T47D (cell line): ENCODE data around the gene MAP3K20.
A peak's percentile ranks its signal among the peaks of the same experiment; 100 is the strongest.

ENCODE experiments used
- DNase-seq, 2 experiments: peaks; one replicate each; pipeline versions ENCODE4 v3.0.0 to v3.0.0-alpha.2; 2011 to 2012; ENCODE audit warnings: low read depth in 1 of 2, low spot score in 1 of 2
- JUND ChIP-seq: IDR thresholded peaks from 2 replicates; pipeline ENCODE4 v1.6.1; 2012; ENCODE audit warnings: low read depth
- in situ Hi-C: cut with HindIII; loops from 2 replicates; pipeline ENCODE4 v1.10.0; 2016; ENCODE audit warnings: low sequenced_read_pairs, low pct_unique_long_range_greater_than_20kb

Gene MAP3K20

DNA sequence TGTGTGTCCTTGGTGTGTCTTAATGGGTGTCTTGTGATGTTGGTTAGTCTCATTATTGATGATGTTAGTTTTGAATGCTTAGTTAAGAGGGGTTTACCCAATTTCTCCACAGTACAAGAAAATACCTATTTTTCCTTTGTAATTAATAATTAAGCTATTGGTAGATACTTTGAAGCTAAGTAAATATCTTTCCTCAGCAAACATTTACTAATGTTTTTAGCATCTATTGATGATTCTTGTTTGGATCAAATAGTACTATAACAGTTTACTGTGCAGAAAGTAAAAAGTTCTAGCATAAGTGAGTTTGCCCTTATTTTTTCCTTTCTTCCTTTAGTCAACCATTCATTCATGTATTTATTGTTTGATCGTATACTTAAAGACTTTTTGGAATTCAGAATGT is 19.1 kb downstream of the MAP3K20 start:
- TF ChIP-seq JUND = no peak
- in situ Hi-C loops = no loop called here
- DNase-seq = no peak

DNA sequence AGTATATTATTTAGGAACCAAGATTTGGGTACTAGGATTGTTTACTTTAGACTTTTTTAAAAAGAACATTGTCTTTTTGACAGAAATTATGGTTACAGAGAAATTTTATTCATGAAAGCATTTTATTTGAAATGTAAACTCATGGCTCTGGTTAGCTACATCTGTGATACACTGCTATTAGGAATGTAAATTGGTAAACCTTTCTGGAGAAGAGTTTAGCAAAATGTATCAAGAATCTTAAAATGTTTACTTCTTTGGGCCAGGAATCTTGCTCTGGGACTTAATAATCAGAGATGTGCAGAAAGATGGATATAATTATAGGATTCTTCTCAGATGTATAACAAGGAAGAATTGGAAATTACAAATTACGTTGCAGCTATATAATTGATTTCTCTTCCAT is 19.7 kb downstream of the MAP3K20 start:
- no peak for DNase-seq
- TF ChIP-seq JUND = no peak
- in situ Hi-C loops = no loop called here

DNA sequence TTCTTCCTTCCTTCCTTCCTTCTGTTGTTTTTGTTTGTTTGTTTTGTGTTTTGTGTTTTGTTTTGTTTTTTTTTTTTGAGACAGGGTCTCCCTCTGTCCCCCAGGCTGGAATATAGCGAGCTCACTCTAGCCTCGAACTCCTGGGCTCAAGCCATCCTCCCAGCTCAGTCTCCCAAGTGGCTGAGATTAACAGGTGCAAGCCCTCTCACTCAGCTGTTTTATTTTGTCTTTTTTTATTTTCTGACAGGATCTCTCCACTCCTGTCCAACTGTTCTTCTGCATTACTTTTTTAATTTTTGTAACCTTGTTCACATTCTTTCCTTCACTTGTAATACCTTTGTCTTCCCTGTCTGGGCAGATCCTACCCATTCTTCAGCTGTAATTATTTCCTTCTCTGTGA is 23.6 kb downstream of the MAP3K20 start:
- DNase-seq = no peak
- in situ Hi-C loops = no loop called here
- TF ChIP-seq JUND = no peak

DNA sequence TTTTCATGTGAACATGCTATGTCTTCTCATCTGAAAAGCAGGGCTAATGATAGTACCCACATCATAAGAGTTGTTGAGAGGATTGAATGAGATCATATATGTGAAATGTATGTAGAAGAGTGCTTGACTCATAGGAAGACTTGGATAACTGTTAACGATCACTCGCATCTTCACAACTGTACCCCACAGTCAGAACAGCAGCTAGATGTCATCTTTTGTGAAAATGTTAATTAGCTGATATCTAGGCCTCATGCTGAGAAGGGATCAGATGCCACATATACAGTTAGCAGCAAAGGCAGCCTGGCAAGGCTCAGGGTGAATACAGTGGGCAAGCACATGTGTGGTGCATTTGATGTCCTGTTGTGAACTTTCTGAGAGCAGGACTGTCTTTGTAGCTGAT is 24.2 kb downstream of the MAP3K20 start:
- TF ChIP-seq JUND = no peak
- in situ Hi-C loops = no loop called here
- DNase-seq = no peak

DNA sequence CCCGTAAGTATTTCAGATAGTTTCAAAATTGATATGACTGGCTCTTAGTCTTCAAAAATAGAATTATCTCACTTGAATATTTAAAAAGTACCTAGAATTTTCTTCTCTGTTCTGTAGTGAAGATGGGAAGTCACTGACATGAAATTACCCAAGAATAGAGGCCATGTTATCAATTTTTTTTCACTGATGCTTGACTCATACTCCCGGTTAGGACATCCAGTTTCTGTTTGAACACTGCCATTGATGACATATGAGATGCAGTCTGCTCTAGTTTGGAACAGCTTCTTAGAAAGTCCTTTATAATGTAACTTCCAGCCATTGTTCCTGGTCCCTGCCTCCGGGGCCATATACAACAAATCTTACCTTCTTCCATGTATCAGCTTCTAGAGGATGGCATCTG is 26.0 kb downstream of the MAP3K20 start:
- no peak for DNase-seq
- in situ Hi-C loops = no loop called here
- no peak for TF ChIP-seq JUND

DNA sequence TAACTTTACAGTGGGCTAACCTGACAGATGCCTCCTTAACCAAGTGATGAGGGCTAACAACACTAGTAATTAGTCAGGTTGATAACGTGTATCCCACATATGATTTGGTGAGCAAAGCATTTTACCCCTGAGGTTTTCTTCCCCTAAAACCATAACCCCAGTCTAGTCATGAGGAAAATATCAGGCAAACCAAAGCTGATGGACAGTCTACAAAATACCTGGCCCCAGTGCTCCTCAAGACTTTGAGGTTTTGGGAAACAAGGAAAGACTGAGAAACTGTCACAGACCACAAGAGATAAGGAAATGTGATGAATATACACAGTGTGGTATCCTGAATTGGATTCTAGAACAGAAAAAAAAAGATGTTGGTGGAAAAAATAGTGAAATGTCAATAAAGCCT is 28.5 kb downstream of the MAP3K20 start:
- in situ Hi-C loops = no loop called here
- no peak for DNase-seq
- TF ChIP-seq JUND = no peak

DNA sequence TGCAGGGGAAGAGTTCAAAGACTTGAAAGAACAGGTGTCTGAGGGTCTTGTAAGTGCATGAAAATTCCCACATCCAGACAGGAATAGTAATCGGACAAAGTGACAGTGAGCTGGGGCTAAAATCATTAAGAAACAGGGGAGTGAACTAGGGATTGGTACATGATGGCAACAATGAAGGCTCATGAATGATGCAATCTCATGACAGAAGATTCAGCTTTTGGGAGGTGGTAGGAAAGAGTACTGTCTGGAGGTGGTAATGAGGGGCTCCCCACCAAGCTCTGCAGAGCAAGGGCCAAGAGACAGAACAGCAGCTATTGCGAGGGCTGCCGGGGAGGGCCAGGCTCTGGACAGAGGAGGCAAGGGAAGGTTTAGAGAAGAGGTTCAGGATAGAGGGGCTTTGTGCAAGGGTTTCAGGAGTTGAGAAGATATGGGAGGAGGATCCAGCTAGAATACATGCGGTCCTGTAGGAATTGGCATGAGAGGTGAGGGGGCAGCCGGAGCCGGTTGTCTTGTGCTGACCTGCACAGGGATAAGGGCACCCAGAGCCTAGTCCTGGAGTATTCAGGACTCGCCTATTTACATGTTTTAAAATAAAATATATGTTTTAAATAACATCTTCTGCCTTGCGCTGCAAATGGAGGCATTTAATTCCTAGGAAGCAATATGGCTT is 31.4 kb downstream of the MAP3K20 start:
- TF ChIP-seq JUND = no peak
- in situ Hi-C loops = no loop called here
- no peak for DNase-seq

DNA sequence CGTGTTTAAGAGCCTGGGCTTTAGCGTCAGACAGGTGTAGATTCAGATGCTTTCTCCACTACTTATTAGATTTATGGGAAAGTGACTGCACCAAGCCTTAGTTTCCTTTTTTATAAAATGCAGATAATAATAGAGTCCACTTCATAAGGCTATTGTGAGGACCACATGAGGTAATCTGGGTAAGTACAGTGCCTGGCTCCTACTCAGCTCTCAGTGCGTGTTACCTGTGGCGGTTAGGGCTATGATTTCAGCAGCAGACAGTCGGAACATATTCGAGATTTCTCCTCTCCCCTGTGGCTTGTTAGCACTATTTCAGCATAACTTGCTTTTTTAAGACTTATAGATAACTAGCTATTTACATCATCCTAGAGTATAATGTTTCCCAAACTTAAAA is 32.0 kb downstream of the MAP3K20 start:
- DNase-seq = no peak
- in situ Hi-C loops = no loop called here
- TF ChIP-seq JUND = no peak

DNA sequence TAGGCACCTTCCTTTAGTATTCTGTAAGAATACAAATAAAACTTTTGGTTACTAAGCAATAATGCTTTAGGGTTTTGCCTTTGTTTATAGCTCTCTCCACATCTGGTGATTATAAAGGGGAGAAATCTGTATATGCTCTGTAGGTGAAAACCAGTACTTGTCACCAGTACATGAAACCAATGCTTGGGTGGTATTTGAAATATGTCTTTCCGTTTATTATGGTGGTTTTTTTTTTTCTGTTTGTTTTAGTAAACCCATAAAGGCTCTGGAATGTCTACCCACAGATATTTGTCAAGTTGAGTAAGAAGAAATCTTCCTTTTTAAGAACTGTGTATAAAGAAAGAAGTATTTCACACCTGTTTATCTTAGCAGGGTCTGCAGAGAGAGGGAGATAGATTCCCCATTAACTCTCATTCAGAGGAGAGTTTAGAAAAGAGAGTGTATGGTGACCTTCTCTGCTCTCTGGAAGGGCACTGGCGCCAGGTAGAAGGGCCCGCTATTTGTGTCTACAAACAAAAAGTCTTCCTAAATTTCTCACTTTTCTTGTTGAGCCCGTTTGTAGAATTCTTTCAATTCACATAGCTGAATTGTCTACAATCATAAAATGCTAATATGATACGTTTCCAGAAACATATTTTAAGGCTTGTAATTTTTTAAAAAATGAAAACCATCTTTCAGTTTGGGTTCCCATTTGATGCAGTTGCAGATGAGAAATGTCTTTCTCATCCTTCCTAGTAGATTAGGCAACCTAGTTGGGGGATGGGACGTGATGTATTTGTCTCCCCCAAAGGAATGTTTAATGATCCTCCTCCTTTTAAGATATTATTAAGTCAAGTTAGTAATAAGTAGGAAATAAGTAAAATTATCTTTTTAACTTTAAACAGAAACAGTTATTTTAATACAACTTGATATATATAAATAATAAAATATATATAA is 33.9 kb downstream of the MAP3K20 start:
- no peak for TF ChIP-seq JUND
- peak in 1 of 2 experiments; percentile 67 for DNase-seq
- in situ Hi-C loops = no loop called here

DNA sequence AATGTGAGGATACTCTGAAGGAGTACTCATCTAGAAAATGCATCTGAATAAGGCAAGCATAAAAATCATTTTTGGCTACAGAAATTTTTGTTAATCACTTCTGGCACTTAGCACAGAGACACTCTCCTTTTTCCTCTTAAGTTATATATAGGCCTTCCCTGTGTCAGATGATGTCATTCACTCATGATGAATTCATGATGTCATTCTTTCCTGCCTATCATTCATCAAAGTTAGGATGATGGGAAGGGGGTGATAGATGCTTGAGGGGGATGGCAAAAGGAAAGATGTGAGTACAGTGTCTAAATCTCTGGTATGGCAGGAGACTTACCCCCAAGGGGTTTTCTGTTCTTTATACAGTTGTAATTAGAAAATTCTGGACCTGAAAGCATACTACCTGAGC is 42.0 kb downstream of the MAP3K20 start:
- no peak for DNase-seq
- in situ Hi-C loops = no loop called here
- TF ChIP-seq JUND = no peak

DNA sequence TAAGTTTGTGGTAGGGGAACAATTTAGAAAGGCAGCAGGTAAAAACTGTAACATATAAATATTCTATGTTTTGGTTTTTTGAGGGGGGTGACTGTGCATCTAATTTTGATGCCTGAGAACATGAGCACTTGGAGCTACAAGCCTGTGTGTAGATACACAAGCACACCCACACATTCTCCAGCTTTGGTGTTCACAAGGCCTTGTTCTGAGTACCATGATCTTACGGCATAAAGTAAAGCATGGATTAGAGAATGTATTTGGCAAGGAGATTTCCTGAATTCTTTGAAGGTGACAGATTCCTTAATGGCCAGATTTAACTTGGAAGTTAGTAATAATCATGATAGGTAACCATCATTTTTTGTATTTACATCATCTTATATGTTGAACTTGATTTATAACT is 42.7 kb downstream of the MAP3K20 start:
- no peak for TF ChIP-seq JUND
- in situ Hi-C loops = no loop called here
- DNase-seq = no peak

DNA sequence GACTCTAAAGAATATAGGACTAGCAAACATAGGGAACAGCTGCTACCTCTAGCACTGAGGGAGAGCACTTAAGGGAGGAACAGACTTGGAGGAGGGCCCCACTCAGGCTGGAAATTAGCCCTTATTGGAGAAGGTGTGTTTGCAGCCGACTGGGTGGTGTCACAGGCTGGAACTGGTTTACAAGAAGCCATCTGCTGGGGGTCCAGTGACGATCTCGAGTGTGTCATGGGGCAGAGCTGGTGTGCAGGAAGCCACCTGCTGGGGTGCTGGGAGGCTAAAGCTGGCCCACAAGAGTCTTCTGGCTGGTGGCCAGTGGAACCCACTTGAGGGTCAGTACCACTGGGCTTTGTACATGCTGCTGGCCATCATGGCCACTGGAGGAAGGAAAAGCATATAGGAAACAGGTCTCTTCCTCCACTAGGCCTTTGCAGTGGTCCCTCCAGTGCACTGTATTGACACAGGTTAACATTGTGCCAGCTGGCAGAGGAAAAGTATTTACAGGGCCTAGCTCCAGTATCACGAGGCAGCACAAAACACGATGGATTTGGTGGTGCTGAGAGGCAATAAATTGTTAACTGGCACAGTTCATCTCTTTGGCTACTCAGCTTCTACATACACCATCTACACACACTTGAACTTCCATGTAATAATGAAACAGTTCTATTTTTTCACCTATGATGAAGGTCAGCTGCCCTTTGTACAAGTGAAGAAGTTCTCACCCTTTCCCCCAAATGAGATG is 43.6 kb downstream of the MAP3K20 start:
- no peak for TF ChIP-seq JUND
- DNase-seq = peak in 1 of 2 experiments; percentile 20
- in situ Hi-C loops = no loop called here

DNA sequence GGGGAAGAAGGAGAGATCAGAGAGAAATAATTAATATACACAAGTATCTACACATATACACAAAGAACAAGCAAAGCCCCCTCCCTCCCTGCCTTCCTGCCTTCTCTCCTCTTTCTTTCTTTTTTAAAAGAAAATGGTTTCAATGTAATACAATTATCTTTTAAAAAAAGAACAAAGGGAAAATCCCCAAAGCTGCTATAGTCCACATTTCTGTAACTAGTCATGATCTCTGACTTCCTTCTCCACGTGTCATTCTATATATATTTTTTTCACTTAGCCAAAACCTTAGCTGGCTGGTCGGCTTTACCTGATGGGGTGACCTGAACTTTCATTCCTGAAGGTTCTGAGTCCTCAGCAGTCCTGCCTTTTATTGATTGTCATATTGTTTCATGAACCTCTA is 44.3 kb downstream of the MAP3K20 start:
- in situ Hi-C loops = no loop called here
- no peak for DNase-seq
- TF ChIP-seq JUND = no peak
